NCI-H2107 (cell line): ENCODE results near the gene FAM163B.

Source experiments
- DNase-seq: peaks from one replicate; lab custom pipeline; 2025; lab: John Stamatoyannopoulos, UW

The FAM163B gene

GRCh38 chr9:133598978-133599377 lies 10.2 kb downstream of the FAM163B start:
- DNase-seq = no peak

GRCh38 chr9:133597316-133597957 lies 11.8 kb downstream of the FAM163B start:
- DNase-seq = no peak

GRCh38 chr9:133595910-133596309 lies 13.3 kb downstream of the FAM163B start:
- no peak for DNase-seq

- DNase-seq = no peak
Measured at GRCh38 chr9:133594310-133594709, 14.9 kb downstream of the FAM163B start.

- DNase-seq = no peak
Measured at GRCh38 chr9:133593587-133594253, 15.5 kb downstream of the FAM163B start.

- DNase-seq = no peak
Measured at GRCh38 chr9:133592731-133593409, 16.3 kb downstream of the FAM163B start.

GRCh38 chr9:133591985-133592384 lies 17.2 kb downstream of the FAM163B start:
- no peak for DNase-seq

GRCh38 chr9:133591116-133591910 lies 17.9 kb downstream of the FAM163B start:
- DNase-seq = no peak

- DNase-seq = no peak
Measured at GRCh38 chr9:133590231-133590855, 18.8 kb downstream of the FAM163B start.

GRCh38 chr9:133589454-133590227 lies 19.5 kb downstream of the FAM163B start:
- DNase-seq = no peak

GRCh38 chr9:133587466-133587865 lies 21.7 kb downstream of the FAM163B start:
- no peak for DNase-seq

GRCh38 chr9:133587051-133587450 lies 22.1 kb downstream of the FAM163B start:
- no peak for DNase-seq

- peak; percentile 39 for DNase-seq
Measured at GRCh38 chr9:133585481-133586351, 23.5 kb downstream of the FAM163B start.

- DNase-seq = peak; percentile 78
Measured at GRCh38 chr9:133584559-133585476, 24.4 kb downstream of the FAM163B start.

GRCh38 chr9:133584167-133584558 lies 25.0 kb downstream of the FAM163B start:
- DNase-seq = no peak

- no peak for DNase-seq
Measured at GRCh38 chr9:133583586-133583985, 25.6 kb downstream of the FAM163B start.

GRCh38 chr9:133583111-133583510 lies 26.1 kb downstream of the FAM163B start:
- DNase-seq = no peak

GRCh38 chr9:133582501-133583045 lies 26.6 kb downstream of the FAM163B start:
- DNase-seq = no peak
